SK-N-SH (cell line): Measurements from ENCODE around the gene MTCH2. TPM values are rescaled to one million over a fixed set of nuclear protein-coding genes. Genes with fewer than 3 reads are reported as not detected.

Experiments used
- CTCF ChIA-PET: fragments of 300-600, 350-600 bp; formaldehyde crosslinking; extraction: SDS; loops from one replicate; lab custom pipeline; 2021; lab: Yijun Ruan, JAX
- POLR2A ChIA-PET: fragments of 350-600 bp; sonication (Branson Sonifier 250); formaldehyde crosslinking; extraction: SDS; loops from one replicate; lab custom pipeline; 2020; ENCODE audit warnings: antibody characterized with exemption, inconsistent platforms; lab: Yijun Ruan, JAX
- DNase-seq: peaks from one replicate; pipeline ENCODE4 v3.0.0; 2012
- H2AFZ ChIP-seq: fragments of 200-600 bp; sonication (generic); 2 replicates; pipeline ENCODE4 v1.8.1; 2016; ENCODE audit warnings: antibody characterized with exemption, mild to moderate bottlenecking, low read depth
- H3F3A ChIP-seq: fragments of 200-600 bp; sonication (generic); replicated peaks from 2 replicates; pipeline ENCODE3; 2016; ENCODE audit warnings: antibody characterized with exemption, mild to moderate bottlenecking; ENCODE audit not compliant: insufficient read depth
- H3K27ac ChIP-seq, 2 experiments: fragments of 200-500 bp in 1 of 2; fragments of 200-600 bp in 1 of 2; sonication (Bioruptor generic) in 1 of 2; sonication (generic), shearing (Covaris generic) in 1 of 2; 2 replicates each; pipeline versions ENCODE4 v1.5.1 to v1.6.1; 2014 to 2016; ENCODE audit warnings: low read depth in 2 of 2, inconsistent platforms in 1 of 2, low read length in 1 of 2, mild to moderate bottlenecking in 1 of 2, mixed read lengths in 1 of 2
- H3K27me3 ChIP-seq: fragments of 200-600 bp; sonication (generic), shearing (Covaris generic); 2 replicates; pipeline ENCODE4 v1.6.1; 2016; ENCODE audit warnings: mixed run types; ENCODE audit not compliant: insufficient read depth
- H3K36me3 ChIP-seq, 2 experiments: fragments of 200-500 bp in 1 of 2; fragments of 200-600 bp in 1 of 2; sonication (Bioruptor generic) in 1 of 2; sonication (generic) in 1 of 2; replicated peaks in 1 of 2; 2 replicates each; pipeline versions ENCODE3 to v1.5.1; 2014 to 2016; ENCODE audit warnings: low read length in 1 of 2, mild to moderate bottlenecking in 1 of 2; ENCODE audit not compliant: insufficient read depth in 2 of 2, control insufficient read depth in 1 of 2
- H3K4me1 ChIP-seq, 2 experiments: fragments of 200-500 bp in 1 of 2; fragments of 200-600 bp in 1 of 2; sonication (Bioruptor generic) in 1 of 2; sonication (generic), shearing (Covaris generic) in 1 of 2; 2 replicates each; pipeline versions ENCODE4 v1.5.1 to v1.6.1; 2014 to 2016; ENCODE audit warnings: low read depth in 1 of 2, low read length in 1 of 2, mixed run types in 1 of 2; ENCODE audit not compliant: insufficient read depth in 2 of 2, control insufficient read depth in 1 of 2
- H3K4me2 ChIP-seq: fragments of 200-600 bp; sonication (generic), shearing (Covaris generic); 2 replicates; pipeline ENCODE4 v1.6.1; 2017; ENCODE audit warnings: mixed run types
- H3K4me3 ChIP-seq, 2 experiments: fragments of 200-500 bp in 1 of 2; fragments of 200-600 bp in 1 of 2; sonication (Bioruptor generic) in 1 of 2; sonication (generic), shearing (Covaris generic) in 1 of 2; 2 replicates each; pipeline versions ENCODE4 v1.5.1 to v1.8.1; 2014 to 2016; ENCODE audit warnings: low read depth in 2 of 2, inconsistent platforms in 1 of 2, low read length in 1 of 2, mild to moderate bottlenecking in 1 of 2, mixed read lengths in 1 of 2, moderate library complexity in 1 of 2
- H3K79me2 ChIP-seq: fragments of 200-600 bp; sonication (generic); 2 replicates; pipeline ENCODE4 v1.8.1; 2017; ENCODE audit warnings: mild to moderate bottlenecking; ENCODE audit not compliant: insufficient read depth
- H3K9ac ChIP-seq: fragments of 200-600 bp; sonication (generic); 2 replicates; pipeline ENCODE4 v1.6.1; 2017; ENCODE audit warnings: mixed run types
- H3K9me2 ChIP-seq: fragments of 200-600 bp; sonication (generic); 2 replicates; pipeline ENCODE4 v1.6.1; 2017; ENCODE audit warnings: mixed run types
- H3K9me3 ChIP-seq: fragments of 200-600 bp; sonication (generic); 2 replicates; pipeline ENCODE4 v1.6.1; 2017; ENCODE audit warnings: mixed run types, mild to moderate bottlenecking, moderate library complexity
- H4K20me1 ChIP-seq: fragments of 200-600 bp; sonication (generic); 2 replicates; pipeline ENCODE4 v1.6.1; 2017; ENCODE audit warnings: mild to moderate bottlenecking, mixed run types; ENCODE audit not compliant: insufficient read depth
- CTCF ChIP-seq: fragments of 200-600 bp; sonication (generic); IDR thresholded peaks from 2 replicates; pipeline ENCODE4 v1.6.1; 2017; ENCODE audit warnings: antibody characterized with exemption, mild to moderate bottlenecking, moderate library complexity
- EP300 ChIP-seq, 2 experiments: IDR thresholded peaks; 2 replicates each; pipeline versions ENCODE4 v1.4.0 to v1.6.1; 2012; ENCODE audit warnings: borderline replicate concordance in 1 of 2, low read depth in 1 of 2, low read length in 1 of 2
- IRF3 ChIP-seq: fragments of 150-350 bp; IDR thresholded peaks from 2 replicates; pipeline ENCODE4 v1.6.1; 2016; ENCODE audit warnings: mild to moderate bottlenecking, low read depth, low read length
- PBX3 ChIP-seq: IDR thresholded peaks from 2 replicates; pipeline ENCODE4; 2012
- REST ChIP-seq: IDR thresholded peaks from 2 replicates; pipeline ENCODE4 v1.6.1; 2012; ENCODE audit warnings: mild to moderate bottlenecking, low read depth, low read length, moderate library complexity
- SMC3 ChIP-seq: IDR thresholded peaks from 2 replicates; pipeline ENCODE4 v1.6.1; 2012; ENCODE audit warnings: low read depth, low read length, improper control_type of control experiment
- TCF12 ChIP-seq: IDR thresholded peaks from 2 replicates; pipeline ENCODE4 v1.4.0; 2012
- YY1 ChIP-seq: IDR thresholded peaks from 2 replicates; pipeline ENCODE4 v1.4.0; 2012; ENCODE audit warnings: low read depth, mild to moderate bottlenecking
- WGBS: methylation state at CpG from one replicate; pipeline ENCODE4 v1.1.6; 2017; ENCODE audit warnings: low lambda C conversion rate; 5-methylcytosine and 5-hydroxymethylcytosine counted together
- polyA plus RNA-seq, 3 experiments: library from polyadenylated mRNA; depleted of rRNA; stranded (reverse); fragments of >200 nt; gene quantifications; 2 replicates each; pipeline ENCODE4 v1.2.3, GENCODE V29; 2012

Gene MTCH2
- polyA plus RNA-seq, 1 of the 3 experiments (the other 2 are of a cell fraction), result 132 TPM

- no peak overlapping the region for H3K9ac ChIP-seq
- H2AFZ ChIP-seq, result no peak overlapping the region
These were observed 35.0 kb downstream of the MTCH2 start for GRCh38 chr11:47607380-47607779.

More at GRCh38 chr11:47607380-47607779, 35.0 kb downstream of the MTCH2 start:
- Histone ChIP-seq H3K27me3 (no peaks in the 10 kb centered on the region), H3K79me2 (no peaks in the 10 kb centered on the region), H4K20me1 (no peaks in the 10 kb centered on the region), H3K4me1 (peaks cover 10 to 20% of the 10 kb centered on the region in 2 experiments; a peak in 1 of 4 replicates), H3K27ac (peak overlapping the region; percentile 41 to 68; a peak in 3 of 4 replicates), H3K36me3 (no peaks in the 10 kb centered on the region), H3F3A (peaks cover 5% of the 10 kb centered on the region), H3K4me2 (peak overlapping the region; percentile 13; the same call in 1 of the 2 replicates), H3K4me3 (no peak overlapping the region), H3K9me2 (no peaks in the 10 kb centered on the region), H3K9me3 (no peaks in the 10 kb centered on the region)
- ChIA-PET CTCF (interaction anchor here (1.4 to 2.6 kb wide), 5 partner anchors 9 to 233 kb away, joined by 3 to 18 read pairs (median 4); partner anchors contain the start of genes C1QTNF4 and CELF1), POLR2A (interaction anchor here (0.6 to 1.7 kb wide), 5 partner anchors 12 to 108 kb away, joined by 3 to 7 read pairs (median 3); partner anchors contain the start of genes AGBL2, KBTBD4 and NDUFS3)
- 50% methylated on average over 6 of the region's 7 CpGs for WGBS
- TF ChIP-seq SMC3 (no peak), EP300 (IDR thresholded peaks at IDR 0.05; ENCODE audit: borderline replicate concordance in 1 of 2, low read depth in 1 of 2, low read length in 1 of 2) (peak in 1 of 2 experiments; percentile 53; a peak in 1 of 4 replicates), YY1 (no peak), PBX3 (peak; percentile 34; the same call in 1 of the 2 replicates), CTCF (no peak), IRF3 (no peak), TCF12 (peak; percentile 81), REST (peak; percentile 43; the same call in 1 of the 2 replicates)
- no peak for DNase-seq
